ENCODE data around the gene NARF.

DNA sequence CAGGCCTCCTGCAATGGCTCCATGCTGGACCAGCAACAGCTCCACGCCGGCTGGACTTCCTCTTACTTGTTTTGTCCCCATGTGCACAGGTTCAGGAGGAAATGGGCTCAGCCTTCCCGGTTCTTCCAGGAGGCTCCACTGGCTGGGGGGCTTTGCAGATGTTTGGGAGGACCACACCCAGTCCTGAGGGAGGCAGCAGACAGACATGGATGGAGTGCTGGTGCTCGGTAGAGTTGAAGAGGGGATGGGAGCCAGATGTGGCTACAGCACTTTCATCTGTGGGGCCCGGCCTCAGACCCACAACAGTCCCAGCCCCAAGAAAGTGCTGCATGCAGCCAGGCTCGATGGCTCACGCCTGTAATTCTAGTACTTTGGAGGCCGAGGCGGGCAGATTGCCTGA, 21.8 kb downstream of the NARF start:
- TF ChIP-seq, protein P1, sequence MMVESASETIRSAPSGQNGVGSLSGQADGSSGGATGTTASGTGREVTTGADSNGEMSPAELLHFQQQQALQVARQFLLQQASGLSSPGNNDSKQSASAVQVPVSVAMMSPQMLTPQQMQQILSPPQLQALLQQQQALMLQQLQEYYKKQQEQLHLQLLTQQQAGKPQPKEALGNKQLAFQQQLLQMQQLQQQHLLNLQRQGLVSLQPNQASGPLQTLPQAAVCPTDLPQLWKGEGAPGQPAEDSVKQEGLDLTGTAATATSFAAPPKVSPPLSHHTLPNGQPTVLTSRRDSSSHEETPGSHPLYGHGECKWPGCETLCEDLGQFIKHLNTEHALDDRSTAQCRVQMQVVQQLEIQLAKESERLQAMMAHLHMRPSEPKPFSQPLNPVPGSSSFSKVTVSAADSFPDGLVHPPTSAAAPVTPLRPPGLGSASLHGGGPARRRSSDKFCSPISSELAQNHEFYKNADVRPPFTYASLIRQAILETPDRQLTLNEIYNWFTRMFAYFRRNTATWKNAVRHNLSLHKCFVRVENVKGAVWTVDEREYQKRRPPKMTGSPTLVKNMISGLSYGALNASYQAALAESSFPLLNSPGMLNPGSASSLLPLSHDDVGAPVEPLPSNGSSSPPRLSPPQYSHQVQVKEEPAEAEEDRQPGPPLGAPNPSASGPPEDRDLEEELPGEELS (CRISPR knock-in tag; IDR thresholded peaks at IDR 0.05) = no peak
- TF ChIP-seq, protein P2, sequence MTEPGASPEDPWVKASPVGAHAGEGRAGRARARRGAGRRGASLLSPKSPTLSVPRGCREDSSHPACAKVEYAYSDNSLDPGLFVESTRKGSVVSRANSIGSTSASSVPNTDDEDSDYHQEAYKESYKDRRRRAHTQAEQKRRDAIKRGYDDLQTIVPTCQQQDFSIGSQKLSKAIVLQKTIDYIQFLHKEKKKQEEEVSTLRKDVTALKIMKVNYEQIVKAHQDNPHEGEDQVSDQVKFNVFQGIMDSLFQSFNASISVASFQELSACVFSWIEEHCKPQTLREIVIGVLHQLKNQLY (CRISPR knock-in tag; IDR thresholded peaks at IDR 0.05) = no peak
- TF ChIP-seq, protein P3, sequence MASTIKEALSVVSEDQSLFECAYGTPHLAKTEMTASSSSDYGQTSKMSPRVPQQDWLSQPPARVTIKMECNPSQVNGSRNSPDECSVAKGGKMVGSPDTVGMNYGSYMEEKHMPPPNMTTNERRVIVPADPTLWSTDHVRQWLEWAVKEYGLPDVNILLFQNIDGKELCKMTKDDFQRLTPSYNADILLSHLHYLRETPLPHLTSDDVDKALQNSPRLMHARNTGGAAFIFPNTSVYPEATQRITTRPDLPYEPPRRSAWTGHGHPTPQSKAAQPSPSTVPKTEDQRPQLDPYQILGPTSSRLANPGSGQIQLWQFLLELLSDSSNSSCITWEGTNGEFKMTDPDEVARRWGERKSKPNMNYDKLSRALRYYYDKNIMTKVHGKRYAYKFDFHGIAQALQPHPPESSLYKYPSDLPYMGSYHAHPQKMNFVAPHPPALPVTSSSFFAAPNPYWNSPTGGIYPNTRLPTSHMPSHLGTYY (CRISPR knock-in tag; IDR thresholded peaks at IDR 0.05) = no peak
- TF ChIP-seq OVOL2 (CRISPR knock-in tag; IDR thresholded peaks at IDR 0.05; ENCODE audit: borderline replicate concordance) (no peak), NR3C1 (CRISPR knock-in tag; conservative IDR thresholded peaks at IDR 0.05; ENCODE audit: low read depth) (no peak), ZNF416 (CRISPR knock-in tag; IDR thresholded peaks at IDR 0.05) (no peak), SP1 (CRISPR knock-in tag; conservative IDR thresholded peaks at IDR 0.05) (no peak), TEAD1 (CRISPR knock-in tag; IDR thresholded peaks at IDR 0.05) (no peak), TP53 (CRISPR knock-in tag; IDR thresholded peaks at IDR 0.05) (no peak)
- TF ChIP-seq, protein P4, sequence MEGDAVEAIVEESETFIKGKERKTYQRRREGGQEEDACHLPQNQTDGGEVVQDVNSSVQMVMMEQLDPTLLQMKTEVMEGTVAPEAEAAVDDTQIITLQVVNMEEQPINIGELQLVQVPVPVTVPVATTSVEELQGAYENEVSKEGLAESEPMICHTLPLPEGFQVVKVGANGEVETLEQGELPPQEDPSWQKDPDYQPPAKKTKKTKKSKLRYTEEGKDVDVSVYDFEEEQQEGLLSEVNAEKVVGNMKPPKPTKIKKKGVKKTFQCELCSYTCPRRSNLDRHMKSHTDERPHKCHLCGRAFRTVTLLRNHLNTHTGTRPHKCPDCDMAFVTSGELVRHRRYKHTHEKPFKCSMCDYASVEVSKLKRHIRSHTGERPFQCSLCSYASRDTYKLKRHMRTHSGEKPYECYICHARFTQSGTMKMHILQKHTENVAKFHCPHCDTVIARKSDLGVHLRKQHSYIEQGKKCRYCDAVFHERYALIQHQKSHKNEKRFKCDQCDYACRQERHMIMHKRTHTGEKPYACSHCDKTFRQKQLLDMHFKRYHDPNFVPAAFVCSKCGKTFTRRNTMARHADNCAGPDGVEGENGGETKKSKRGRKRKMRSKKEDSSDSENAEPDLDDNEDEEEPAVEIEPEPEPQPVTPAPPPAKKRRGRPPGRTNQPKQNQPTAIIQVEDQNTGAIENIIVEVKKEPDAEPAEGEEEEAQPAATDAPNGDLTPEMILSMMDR (IDR thresholded peaks at IDR 0.05) = no peak
- TF ChIP-seq, protein P5, sequence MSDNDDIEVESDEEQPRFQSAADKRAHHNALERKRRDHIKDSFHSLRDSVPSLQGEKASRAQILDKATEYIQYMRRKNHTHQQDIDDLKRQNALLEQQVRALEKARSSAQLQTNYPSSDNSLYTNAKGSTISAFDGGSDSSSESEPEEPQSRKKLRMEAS (CRISPR knock-in tag; IDR thresholded peaks at IDR 0.05) = no peak
- TF ChIP-seq, protein P6, sequence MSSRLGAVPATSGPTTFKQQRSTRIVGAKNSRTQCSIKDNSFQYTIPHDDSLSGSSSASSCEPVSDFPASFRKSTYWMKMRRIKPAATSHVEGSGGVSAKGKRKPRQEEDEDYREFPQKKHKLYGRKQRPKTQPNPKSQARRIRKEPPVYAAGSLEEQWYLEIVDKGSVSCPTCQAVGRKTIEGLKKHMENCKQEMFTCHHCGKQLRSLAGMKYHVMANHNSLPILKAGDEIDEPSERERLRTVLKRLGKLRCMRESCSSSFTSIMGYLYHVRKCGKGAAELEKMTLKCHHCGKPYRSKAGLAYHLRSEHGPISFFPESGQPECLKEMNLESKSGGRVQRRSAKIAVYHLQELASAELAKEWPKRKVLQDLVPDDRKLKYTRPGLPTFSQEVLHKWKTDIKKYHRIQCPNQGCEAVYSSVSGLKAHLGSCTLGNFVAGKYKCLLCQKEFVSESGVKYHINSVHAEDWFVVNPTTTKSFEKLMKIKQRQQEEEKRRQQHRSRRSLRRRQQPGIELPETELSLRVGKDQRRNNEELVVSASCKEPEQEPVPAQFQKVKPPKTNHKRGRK (CRISPR knock-in tag; IDR thresholded peaks at IDR 0.05; ENCODE audit: borderline replicate concordance) = no peak
- TF ChIP-seq, protein P7, sequence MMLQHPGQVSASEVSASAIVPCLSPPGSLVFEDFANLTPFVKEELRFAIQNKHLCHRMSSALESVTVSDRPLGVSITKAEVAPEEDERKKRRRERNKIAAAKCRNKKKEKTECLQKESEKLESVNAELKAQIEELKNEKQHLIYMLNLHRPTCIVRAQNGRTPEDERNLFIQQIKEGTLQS (CRISPR knock-in tag; conservative IDR thresholded peaks at IDR 0.05) = no peak

All from WTC11 (cell line).